ENCODE data around the gene EFCAB14. TPM values are rescaled to one million over a fixed set of nuclear protein-coding genes. Genes with fewer than 3 reads are reported as not detected.
"Not testable (repeated sequence)": the region's sequence is repeated elsewhere in the genome, so short reads cannot be mapped to it uniquely, and the experiment has no call there.

Gene EFCAB14
- polyA plus RNA-seq, 1 donor (not counting 4 experiments of a cell fraction or from before 2014, with no cell fraction given): 61.8 TPM

DNA sequence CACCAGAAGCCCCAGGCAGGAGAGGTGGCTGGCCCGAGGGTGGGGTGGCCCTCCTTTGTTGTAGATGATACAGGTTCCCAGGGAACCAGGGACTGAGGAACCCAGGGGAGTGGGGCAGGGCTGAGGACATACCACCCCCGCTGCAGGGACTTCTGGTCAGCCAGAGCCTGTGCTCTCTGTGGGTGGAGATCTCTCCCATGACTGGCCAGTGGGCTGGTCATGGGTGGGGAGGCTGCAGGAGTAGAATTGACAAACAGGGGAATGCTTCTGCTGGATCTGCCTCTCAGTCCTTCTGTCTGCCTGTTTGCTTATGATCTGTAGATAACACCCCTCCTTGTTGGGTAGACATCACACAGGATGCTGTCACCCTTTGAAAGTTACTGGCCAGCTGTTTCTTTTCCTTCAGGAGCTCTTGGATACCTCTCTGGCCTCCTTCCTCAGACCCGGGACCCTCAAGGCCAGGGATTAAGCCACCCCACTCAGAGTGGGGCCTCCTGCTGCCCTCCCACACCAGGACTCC, 2.8 kb upstream of the EFCAB14 start:
- TF ChIP-seq, protein P1, sequence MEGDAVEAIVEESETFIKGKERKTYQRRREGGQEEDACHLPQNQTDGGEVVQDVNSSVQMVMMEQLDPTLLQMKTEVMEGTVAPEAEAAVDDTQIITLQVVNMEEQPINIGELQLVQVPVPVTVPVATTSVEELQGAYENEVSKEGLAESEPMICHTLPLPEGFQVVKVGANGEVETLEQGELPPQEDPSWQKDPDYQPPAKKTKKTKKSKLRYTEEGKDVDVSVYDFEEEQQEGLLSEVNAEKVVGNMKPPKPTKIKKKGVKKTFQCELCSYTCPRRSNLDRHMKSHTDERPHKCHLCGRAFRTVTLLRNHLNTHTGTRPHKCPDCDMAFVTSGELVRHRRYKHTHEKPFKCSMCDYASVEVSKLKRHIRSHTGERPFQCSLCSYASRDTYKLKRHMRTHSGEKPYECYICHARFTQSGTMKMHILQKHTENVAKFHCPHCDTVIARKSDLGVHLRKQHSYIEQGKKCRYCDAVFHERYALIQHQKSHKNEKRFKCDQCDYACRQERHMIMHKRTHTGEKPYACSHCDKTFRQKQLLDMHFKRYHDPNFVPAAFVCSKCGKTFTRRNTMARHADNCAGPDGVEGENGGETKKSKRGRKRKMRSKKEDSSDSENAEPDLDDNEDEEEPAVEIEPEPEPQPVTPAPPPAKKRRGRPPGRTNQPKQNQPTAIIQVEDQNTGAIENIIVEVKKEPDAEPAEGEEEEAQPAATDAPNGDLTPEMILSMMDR (optimal IDR thresholded peaks at IDR 0.05 in 1 of 3, IDR thresholded peaks at IDR 0.05 in 1 of 3, conservative IDR thresholded peaks at IDR 0.05 in 1 of 3; ENCODE audit: extremely low read depth in 1 of 3, insufficient read depth in 2 of 3, low read length in 3 of 3): no peak
- no peak for TF ChIP-seq EZH2 (IDR thresholded peaks at IDR 0.05; ENCODE audit: low read length)
- no peaks in the 10 kb centered on the region for H3K9me1 ChIP-seq (ENCODE audit: control insufficient read depth, extremely low read depth, insufficient read depth, low read length)

DNA sequence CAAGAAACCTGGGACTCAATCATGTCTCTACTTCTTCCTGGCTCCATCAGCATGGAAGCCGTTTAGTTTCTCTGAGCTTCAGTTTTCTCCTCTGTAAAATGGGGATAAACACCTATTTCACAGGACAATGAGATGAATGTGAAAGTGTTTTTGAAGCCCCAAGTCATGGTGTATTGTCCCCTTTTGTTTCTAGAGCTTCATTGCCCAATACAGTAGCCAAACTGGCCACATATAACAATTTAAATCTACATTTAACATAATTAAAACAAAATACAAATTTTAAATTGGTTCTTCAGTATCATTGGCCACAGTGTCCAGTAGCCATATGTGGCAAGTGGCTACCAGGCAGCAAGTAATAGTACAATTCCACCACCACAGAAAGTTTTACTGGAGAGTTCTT, 2.3 kb upstream of the EFCAB14 start:
- Histone ChIP-seq H3K27me3 (ENCODE audit: control insufficient read depth, extremely low read depth, insufficient read depth, low read length) (no peaks in the 10 kb centered on the region), H3K9ac (ENCODE audit: control insufficient read depth, extremely low read depth, insufficient read depth, low read length) (no peak overlapping the region), H3K4me1 (ENCODE audit: control insufficient read depth, extremely low read depth, insufficient read depth, low read length) (peaks cover 31% of the 10 kb centered on the region), H3K4me3 (ENCODE audit: control insufficient read depth in 2 of 3, extremely low read depth in 1 of 3, insufficient read depth in 2 of 3, low read depth in 1 of 3, low read length in 3 of 3) (no peak overlapping the region), H3K9me1 (ENCODE audit: control insufficient read depth, extremely low read depth, insufficient read depth, low read length) (no peaks in the 10 kb centered on the region), H3K9me3 (ENCODE audit: control insufficient read depth, low read depth, low read length) (no peaks in the 10 kb centered on the region), H3K4me2 (ENCODE audit: control insufficient read depth, extremely low read depth, insufficient read depth, low read depth, low read length) (no peak overlapping the region), H4K20me1 (ENCODE audit: control insufficient read depth, extremely low read depth, insufficient read depth, low read length) (no peaks in the 10 kb centered on the region), H2AFZ (ENCODE audit: control insufficient read depth, low read length) (no peak overlapping the region), H3K27ac (ENCODE audit: control insufficient read depth, insufficient read depth, low read length) (no peak overlapping the region), H3K36me3 (ENCODE audit: control insufficient read depth in 2 of 2, extremely low read depth in 1 of 2, insufficient read depth in 2 of 2, low read length in 2 of 2) (peaks cover 1% of the 10 kb centered on the region in 2 experiments), H3K79me2 (ENCODE audit: control insufficient read depth, insufficient read depth, low read length) (peaks cover 26% of the 10 kb centered on the region)
- dilution Hi-C loops (cut with MboI; ENCODE audit: extremely low pct_ligation_motif_present, low sequenced_read_pairs): no loop called here
- TF ChIP-seq EZH2 (IDR thresholded peaks at IDR 0.05; ENCODE audit: low read length): no peak
- TF ChIP-seq, protein P1 (optimal IDR thresholded peaks at IDR 0.05 in 1 of 3, IDR thresholded peaks at IDR 0.05 in 1 of 3, conservative IDR thresholded peaks at IDR 0.05 in 1 of 3; ENCODE audit: extremely low read depth in 1 of 3, insufficient read depth in 2 of 3, low read length in 3 of 3): no peak
- no peak for FAIRE-seq
- no peak for DNase-seq (ENCODE audit: low read depth, low spot score)

More for the DNA sequence above, 2.8 kb upstream of the EFCAB14 start:
- H3K27ac ChIP-seq (ENCODE audit: control insufficient read depth, insufficient read depth, low read length): no peak overlapping the region
- H3K4me3 ChIP-seq (ENCODE audit: control insufficient read depth in 2 of 3, extremely low read depth in 1 of 3, insufficient read depth in 2 of 3, low read depth in 1 of 3, low read length in 3 of 3): no peak overlapping the region
- no peak for FAIRE-seq
- H3K9ac ChIP-seq (ENCODE audit: control insufficient read depth, extremely low read depth, insufficient read depth, low read length): no peak overlapping the region
- no peak overlapping the region for H3K4me2 ChIP-seq (ENCODE audit: control insufficient read depth, extremely low read depth, insufficient read depth, low read depth, low read length)
- H2AFZ ChIP-seq (ENCODE audit: control insufficient read depth, low read length): no peak overlapping the region
- peaks cover 29% of the 10 kb centered on the region for H3K4me1 ChIP-seq (ENCODE audit: control insufficient read depth, extremely low read depth, insufficient read depth, low read length)
- dilution Hi-C loops (cut with MboI; ENCODE audit: extremely low pct_ligation_motif_present, low sequenced_read_pairs): no loop called here
- H3K9me3 ChIP-seq (ENCODE audit: control insufficient read depth, low read depth, low read length): no peaks in the 10 kb centered on the region
- H4K20me1 ChIP-seq (ENCODE audit: control insufficient read depth, extremely low read depth, insufficient read depth, low read length): no peaks in the 10 kb centered on the region
- H3K27me3 ChIP-seq (ENCODE audit: control insufficient read depth, extremely low read depth, insufficient read depth, low read length): no peaks in the 10 kb centered on the region
- peaks cover 21% of the 10 kb centered on the region for H3K79me2 ChIP-seq (ENCODE audit: control insufficient read depth, insufficient read depth, low read length)
- no peak for DNase-seq (ENCODE audit: low read depth, low spot score)
- H3K36me3 ChIP-seq (ENCODE audit: control insufficient read depth in 2 of 2, extremely low read depth in 1 of 2, insufficient read depth in 2 of 2, low read length in 2 of 2): no peaks in the 10 kb centered on the region

DNA sequence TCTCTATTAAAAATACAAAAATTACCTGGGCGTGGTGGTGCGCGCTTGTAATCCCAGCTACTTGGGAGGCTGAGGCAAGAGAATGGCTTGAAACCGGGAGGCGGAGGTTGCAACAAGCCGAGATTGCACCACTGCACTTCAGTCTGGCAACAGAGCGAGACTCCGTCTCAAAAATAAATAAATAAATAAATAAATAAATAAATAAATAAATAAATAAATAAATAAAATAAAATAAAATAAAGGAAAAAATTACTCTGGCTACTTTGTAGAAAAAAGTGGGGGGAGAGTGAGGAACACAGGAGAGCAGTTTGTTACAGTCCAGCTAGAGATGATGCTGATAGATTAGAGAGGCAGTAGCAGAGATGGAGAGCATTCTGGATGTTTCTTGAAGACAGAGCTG, 1.4 kb upstream of the EFCAB14 start:
- H2AFZ ChIP-seq (ENCODE audit: control insufficient read depth, low read length); H3K4me3 ChIP-seq (ENCODE audit: control insufficient read depth in 2 of 3, extremely low read depth in 1 of 3, insufficient read depth in 2 of 3, low read depth in 1 of 3, low read length in 3 of 3); H3K9me1 ChIP-seq (ENCODE audit: control insufficient read depth, extremely low read depth, insufficient read depth, low read length); FAIRE-seq; H3K27me3 ChIP-seq (ENCODE audit: control insufficient read depth, extremely low read depth, insufficient read depth, low read length); DNase-seq (ENCODE audit: low read depth, low spot score); dilution Hi-C loops (cut with MboI; ENCODE audit: extremely low pct_ligation_motif_present, low sequenced_read_pairs); H3K27ac ChIP-seq (ENCODE audit: control insufficient read depth, insufficient read depth, low read length); H3K9ac ChIP-seq (ENCODE audit: control insufficient read depth, extremely low read depth, insufficient read depth, low read length); H4K20me1 ChIP-seq (ENCODE audit: control insufficient read depth, extremely low read depth, insufficient read depth, low read length); H3K4me2 ChIP-seq (ENCODE audit: control insufficient read depth, extremely low read depth, insufficient read depth, low read depth, low read length); H3K36me3 ChIP-seq (ENCODE audit: control insufficient read depth in 2 of 2, extremely low read depth in 1 of 2, insufficient read depth in 2 of 2, low read length in 2 of 2); H3K9me3 ChIP-seq (ENCODE audit: control insufficient read depth, low read depth, low read length): not testable (repeated sequence)
- Histone ChIP-seq H3K79me2 (ENCODE audit: control insufficient read depth, insufficient read depth, low read length) (peaks cover 31% of the 10 kb centered on the region), H3K4me1 (ENCODE audit: control insufficient read depth, extremely low read depth, insufficient read depth, low read length) (peaks cover 27% of the 10 kb centered on the region)

Measured in keratinocyte (primary cell).